B cell (primary cell): ENCODE measurements around the gene CCNI. TPM values are rescaled to one million over a fixed set of nuclear protein-coding genes. Genes with fewer than 3 reads are reported as not detected.
A peak's percentile ranks its signal among the peaks of the same experiment; 100 is the strongest.

ENCODE experiments used
- ATAC-seq: fragments of 200-7000 bp; cut with Tn5 transposase; one replicate; pipeline ENCODE4 v1.10.0; 2021; ENCODE audit warnings: low read depth, mild to moderate bottlenecking, moderate number of reproducible peaks, moderate library complexity
- CTCF ChIA-PET: fragments of 350-600 bp; sonication (Branson Sonifier 250); formaldehyde crosslinking; loops from one replicate; lab custom pipeline; 2021; ENCODE audit warnings: antibody characterized with exemption, inconsistent platforms; lab: Charles Lee
- POLR2A ChIA-PET: fragments of 350-600 bp; sonication (Branson Sonifier 250); formaldehyde crosslinking; loops from one replicate; lab custom pipeline; 2021; ENCODE audit warnings: antibody characterized with exemption; lab: Charles Lee
- DNase-seq: peaks from one replicate; pipeline ENCODE4 v3.0.0; 2013
- H2AFZ ChIP-seq: 2 replicates; pipeline ENCODE4 v1.6.1; 2012; ENCODE audit warnings: mild to moderate bottlenecking, low read depth, low read length; ENCODE audit not compliant: insufficient read depth, poor library complexity, severe bottlenecking
- H3K27ac ChIP-seq, 2 donors: 1 replicate in 1 of 2; 2 replicates in 1 of 2; pipeline ENCODE4 v1.5.1; 2012 to 2013; ENCODE audit warnings: low read length in 2 of 2, mild to moderate bottlenecking in 2 of 2, moderate library complexity in 1 of 2
- H3K27me3 ChIP-seq, 4 experiments: fragments of 200-600 bp in 1 of 4; sonication (generic) in 1 of 4; replicated peaks in 1 of 4; 1 replicate in 2 of 4; 2 replicates in 2 of 4; pipeline versions ENCODE4 v1.6.1 to v1.7.0; 2013 to 2016; ENCODE audit warnings: low read length in 3 of 4, mild to moderate bottlenecking in 2 of 4, mixed read lengths in 1 of 4, moderate library complexity in 1 of 4; ENCODE audit not compliant: insufficient read depth in 4 of 4, control insufficient read depth in 3 of 4; ENCODE audit errors: control extremely low read depth in 1 of 4
- H3K36me3 ChIP-seq, 2 experiments: replicated peaks in 1 of 2; 1 replicate in 1 of 2; 2 replicates in 1 of 2; pipeline versions ENCODE4 v1.6.1 to v1.7.1; 2013; ENCODE audit warnings: low read length in 1 of 2; ENCODE audit not compliant: insufficient read depth in 2 of 2, control insufficient read depth in 1 of 2; ENCODE audit errors: control extremely low read depth in 1 of 2, extremely low read depth in 1 of 2
- H3K4me1 ChIP-seq, 2 donors: fragments of 200-600 bp in 1 of 2; sonication (generic) in 1 of 2; 1 replicate in 1 of 2; 2 replicates in 1 of 2; pipeline versions ENCODE4 v1.5.1 to v1.6.1; 2013 to 2017; ENCODE audit warnings: low read length in 2 of 2; ENCODE audit not compliant: control insufficient read depth in 2 of 2, insufficient read depth in 2 of 2
- H3K4me2 ChIP-seq: replicated peaks from 2 replicates; pipeline ENCODE3; 2012; ENCODE audit warnings: mild to moderate bottlenecking, low read depth, low read length; ENCODE audit not compliant: poor library complexity, severe bottlenecking
- H3K4me3 ChIP-seq, 5 experiments: fragments of 200-600 bp in 1 of 5; sonication (generic) in 1 of 5; 1 replicate in 3 of 5; 2 replicates in 2 of 5; pipeline versions ENCODE4 v1.5.1 to v1.7.0; 2011 to 2016; ENCODE audit warnings: low read length in 4 of 5, mild to moderate bottlenecking in 4 of 5, low read depth in 2 of 5, control low read depth in 1 of 5, moderate library complexity in 1 of 5; ENCODE audit not compliant: insufficient read depth in 1 of 5; ENCODE audit errors: control extremely low read depth in 1 of 5, extremely low read depth in 1 of 5
- H3K79me2 ChIP-seq: fragments of 200-600 bp; sonication (generic); one replicate; pipeline ENCODE4 v1.6.0; 2016; ENCODE audit warnings: low read length; ENCODE audit not compliant: control insufficient read depth, insufficient read depth
- H3K9ac ChIP-seq: fragments of 200-600 bp; sonication (generic); 2 replicates; pipeline ENCODE4 v1.6.1; 2017; ENCODE audit warnings: mild to moderate bottlenecking, low read length, moderate library complexity
- H3K9me3 ChIP-seq, 3 donors: one replicate each; pipeline versions ENCODE4 v1.6.1 to v1.7.1; 2013; ENCODE audit warnings: low read length in 2 of 3; ENCODE audit not compliant: control insufficient read depth in 2 of 3, insufficient read depth in 1 of 3; ENCODE audit errors: control extremely low read depth in 1 of 3
- H4K20me1 ChIP-seq: 2 replicates; pipeline ENCODE4 v1.6.0; 2012; ENCODE audit warnings: mild to moderate bottlenecking, low read length; ENCODE audit not compliant: insufficient read depth, control insufficient read depth, poor library complexity, severe bottlenecking
- H3K27ac Mint-ChIP-seq: one replicate; pipeline ENCODE4 v1.8.0; 2021; ENCODE audit warnings: mixed read lengths
- H3K27me3 Mint-ChIP-seq: one replicate; pipeline ENCODE4 v1.8.0; 2021; ENCODE audit warnings: mixed read lengths
- H3K4me1 Mint-ChIP-seq: one replicate; pipeline ENCODE4 v1.8.0; 2021; ENCODE audit warnings: mixed read lengths
- H3K4me3 Mint-ChIP-seq: one replicate; pipeline ENCODE4 v1.8.0; 2021; ENCODE audit warnings: mixed read lengths
- H3K9me3 Mint-ChIP-seq: one replicate; pipeline ENCODE4 v1.8.0; 2022; ENCODE audit warnings: mixed read lengths; ENCODE audit not compliant: insufficient read depth
- CTCF ChIP-seq: fragments of 200-600 bp; IDR thresholded peaks from one replicate; pipeline ENCODE4 v1.8.0; 2022; ENCODE audit warnings: antibody characterized with exemption, mild to moderate bottlenecking
- EZH2 ChIP-seq: IDR thresholded peaks from 2 replicates; pipeline ENCODE4 v1.6.1; 2012; ENCODE audit warnings: borderline replicate concordance, low read depth, mild to moderate bottlenecking, moderate library complexity, low read length; ENCODE audit not compliant: insufficient read depth, poor library complexity, severe bottlenecking
- WGBS: methylation state at CpG from one replicate; pipeline ENCODE4 v1.1.5; 2013; ENCODE audit warnings: missing lambda C conversion rate; ENCODE audit not compliant: insufficient coverage; 5-methylcytosine and 5-hydroxymethylcytosine counted together
- intact Hi-C: fragments of 100-400 bp; cut with micrococcal nuclease; formaldehyde crosslinking; loops from one replicate; pipeline ENCODE4 v1.10.0; 2022
- polyA plus RNA-seq: library from polyadenylated mRNA; depleted of rRNA; stranded (reverse); fragments of >200 nt; gene quantifications from 2 replicates; pipeline ENCODE4 v1.2.3, GENCODE V29; 2012
- total RNA-seq, 2 donors: library from RNA; stranded (reverse); fragments of 120-200 nt in 1 of 2; gene quantifications; 1 replicate in 1 of 2; 2 replicates in 1 of 2; pipeline versions ENCODE4 v1.2.3 to v1.2.4, GENCODE V29; 2013 to 2022

Gene CCNI
- total and polyA plus RNA-seq, 2 donors (not counting 1 experiment from before 2014, with no cell fraction given), result 95.1 to 314 TPM

- 100% methylated on average over 1 of the region's 3 CpGs for WGBS
- no peak overlapping the region for H3K4me3 Mint-ChIP-seq
- no peak overlapping the region for H3K27ac ChIP-seq
- no peak overlapping the region for H3K4me2 ChIP-seq
- no peaks in the 10 kb centered on the region for H3K4me1 Mint-ChIP-seq
- no peaks in the 10 kb centered on the region for H3K9me3 Mint-ChIP-seq
- TF ChIP-seq CTCF (peak; percentile 61), EZH2 (no peak)
- no peaks in the 10 kb centered on the region for H3K27me3 Mint-ChIP-seq
- H3K27ac Mint-ChIP-seq, result peak overlapping the region; percentile 59
- H3K9me3 ChIP-seq, result no peaks in the 10 kb centered on the region
- intact Hi-C loops, result loop anchor here (1.0 to 5.0 kb wide), 4 partner anchors 22 to 255 kb away; partner anchors contain the start of gene CCNI
- no peak overlapping the region for H2AFZ ChIP-seq
- peak; percentile 70 for DNase-seq
- H3K4me3 ChIP-seq, result no peak overlapping the region
- CTCF ChIA-PET, result interaction anchor here (0.7 to 8.3 kb wide), 16 partner anchors 9 to 157 kb away, joined by 3 to 184 read pairs (median 8); no protein-coding TSS in a partner anchor
- no peak for ATAC-seq
- POLR2A ChIA-PET, result interaction anchor here (0.5 kb wide), 1 partner anchor 55 kb away, joined by 3 read pairs; no protein-coding TSS in a partner anchor
- H3K4me1 ChIP-seq, result no peaks in the 10 kb centered on the region
- H3K36me3 ChIP-seq, result peaks cover 24 to 85% of the 10 kb centered on the region in 2 experiments
- H3K79me2 ChIP-seq, result peaks cover 3% of the 10 kb centered on the region
- no peaks in the 10 kb centered on the region for H3K27me3 ChIP-seq
- peaks cover 22% of the 10 kb centered on the region for H4K20me1 ChIP-seq
- H3K9ac ChIP-seq, result no peak overlapping the region
Measured at GRCh38 chr4:77052352-77052751, 23.4 kb downstream of the CCNI start.

- H3K9ac ChIP-seq, result no peak overlapping the region
- peaks cover 17% of the 10 kb centered on the region for H4K20me1 ChIP-seq
- H2AFZ ChIP-seq, result no peak overlapping the region
- Mint-ChIP-seq H3K27ac (no peak overlapping the region), H3K4me3 (no peak overlapping the region), H3K4me1 (no peaks in the 10 kb centered on the region), H3K9me3 (no peaks in the 10 kb centered on the region), H3K27me3 (no peaks in the 10 kb centered on the region)
- CTCF ChIA-PET, result interaction anchor here (1.0 to 8.3 kb wide), 5 partner anchors 15 to 152 kb away, joined by 3 to 184 read pairs (median 10); no protein-coding TSS in a partner anchor
- H3K79me2 ChIP-seq, result no peaks in the 10 kb centered on the region
- H3K4me2 ChIP-seq, result no peak overlapping the region
- H3K4me1 ChIP-seq, result no peaks in the 10 kb centered on the region
- 100% methylated on average over 2 of the region's 3 CpGs for WGBS
- intact Hi-C loops, result loop anchor here (5.0 kb wide), 1 partner anchor 256 kb away; no protein-coding TSS in a partner anchor
- no peak for ATAC-seq
- H3K36me3 ChIP-seq, result peaks cover 22 to 92% of the 10 kb centered on the region in 2 experiments
- H3K9me3 ChIP-seq, result no peaks in the 10 kb centered on the region
- H3K27ac ChIP-seq, result no peak overlapping the region
- H3K4me3 ChIP-seq, result no peak overlapping the region
- H3K27me3 ChIP-seq, result no peaks in the 10 kb centered on the region
- TF ChIP-seq CTCF (no peak), EZH2 (no peak)
- DNase-seq, result no peak
- POLR2A ChIA-PET, result no interaction called here
Measured at GRCh38 chr4:77050962-77051361, 24.8 kb downstream of the CCNI start.
